Measurements from ENCODE around the gene TRMT10B.
"Not testable (repeated sequence)": the region's sequence is repeated elsewhere in the genome, so short reads cannot be mapped to it uniquely, and the experiment has no call there.

The TRMT10B gene

DNA sequence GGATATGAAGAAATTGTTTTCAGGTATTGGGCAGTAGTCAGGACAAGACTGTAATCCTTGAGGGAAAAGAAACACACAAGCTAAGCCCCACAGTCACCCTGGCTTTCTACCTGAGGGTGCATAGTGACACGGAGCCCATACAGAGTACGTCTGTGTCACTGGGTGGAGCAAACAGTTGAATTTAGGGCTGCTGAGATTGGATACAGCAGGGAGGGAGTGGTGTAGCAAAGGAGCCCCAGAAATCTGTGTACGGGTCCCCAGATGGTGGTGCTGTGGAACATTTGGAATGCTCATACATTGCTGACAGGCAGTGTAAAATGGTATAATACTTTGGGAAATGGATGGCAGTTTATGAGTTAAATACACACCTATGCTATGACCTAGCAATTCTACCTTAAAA is 5.1 kb downstream of the TRMT10B start:
- Histone ChIP-seq H3K4me1 (no peaks in the 10 kb centered on the region), H3K27me3 (no peaks in the 10 kb centered on the region), H3K4me3 (ENCODE audit: low read depth, low read length) (no peak overlapping the region), H3K36me3 (no peaks in the 10 kb centered on the region), H3K9me3 (no peaks in the 10 kb centered on the region)
- TF ChIP-seq, protein P1, sequence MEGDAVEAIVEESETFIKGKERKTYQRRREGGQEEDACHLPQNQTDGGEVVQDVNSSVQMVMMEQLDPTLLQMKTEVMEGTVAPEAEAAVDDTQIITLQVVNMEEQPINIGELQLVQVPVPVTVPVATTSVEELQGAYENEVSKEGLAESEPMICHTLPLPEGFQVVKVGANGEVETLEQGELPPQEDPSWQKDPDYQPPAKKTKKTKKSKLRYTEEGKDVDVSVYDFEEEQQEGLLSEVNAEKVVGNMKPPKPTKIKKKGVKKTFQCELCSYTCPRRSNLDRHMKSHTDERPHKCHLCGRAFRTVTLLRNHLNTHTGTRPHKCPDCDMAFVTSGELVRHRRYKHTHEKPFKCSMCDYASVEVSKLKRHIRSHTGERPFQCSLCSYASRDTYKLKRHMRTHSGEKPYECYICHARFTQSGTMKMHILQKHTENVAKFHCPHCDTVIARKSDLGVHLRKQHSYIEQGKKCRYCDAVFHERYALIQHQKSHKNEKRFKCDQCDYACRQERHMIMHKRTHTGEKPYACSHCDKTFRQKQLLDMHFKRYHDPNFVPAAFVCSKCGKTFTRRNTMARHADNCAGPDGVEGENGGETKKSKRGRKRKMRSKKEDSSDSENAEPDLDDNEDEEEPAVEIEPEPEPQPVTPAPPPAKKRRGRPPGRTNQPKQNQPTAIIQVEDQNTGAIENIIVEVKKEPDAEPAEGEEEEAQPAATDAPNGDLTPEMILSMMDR (IDR thresholded peaks at IDR 0.05; ENCODE audit: low read depth, low read length) = no peak
- DNase-seq = no peak

DNA sequence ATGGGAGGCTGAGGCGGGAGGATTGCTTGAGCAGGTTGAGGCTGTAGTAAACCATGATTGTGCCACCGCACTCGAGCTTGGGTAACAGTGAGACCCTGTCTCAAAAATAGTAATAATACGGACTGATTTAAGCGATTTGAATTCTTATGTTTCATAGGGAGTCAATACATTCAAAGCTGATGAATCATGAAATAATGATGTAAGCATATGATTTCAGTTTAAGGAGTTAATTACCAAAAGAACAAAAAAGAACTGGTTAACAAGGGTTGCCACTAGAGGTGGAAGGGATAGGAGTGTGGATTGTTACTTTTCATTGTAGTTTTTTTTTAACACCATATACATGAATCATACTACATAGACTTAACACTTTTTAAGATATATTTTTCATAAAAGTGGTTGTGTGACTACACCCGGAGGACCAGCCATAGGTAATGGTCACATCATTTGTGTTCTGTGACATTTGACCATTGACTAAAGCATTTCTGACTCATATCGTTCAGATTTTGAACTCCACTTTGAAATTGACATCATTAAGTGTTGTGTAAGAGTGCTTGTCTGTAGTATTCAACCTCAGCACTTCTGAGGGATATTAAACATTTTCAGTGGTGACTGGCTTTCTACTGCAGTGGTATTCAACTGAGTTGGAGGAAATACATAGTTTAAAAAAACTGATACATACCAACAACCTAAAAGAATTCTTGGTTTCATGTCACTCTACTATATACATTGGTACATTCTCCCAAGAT is 7.0 kb downstream of the TRMT10B start:
- H3K9me3 ChIP-seq = no peaks in the 10 kb centered on the region
- no peaks in the 10 kb centered on the region for H3K4me1 ChIP-seq
- DNase-seq = no peak
- H3K27me3 ChIP-seq = no peaks in the 10 kb centered on the region
- no peak overlapping the region for H3K4me3 ChIP-seq (ENCODE audit: low read depth, low read length)
- TF ChIP-seq, protein P1 (IDR thresholded peaks at IDR 0.05; ENCODE audit: low read depth, low read length) = no peak
- H3K36me3 ChIP-seq = no peaks in the 10 kb centered on the region; the same call in 1 of the 2 replicates

DNA sequence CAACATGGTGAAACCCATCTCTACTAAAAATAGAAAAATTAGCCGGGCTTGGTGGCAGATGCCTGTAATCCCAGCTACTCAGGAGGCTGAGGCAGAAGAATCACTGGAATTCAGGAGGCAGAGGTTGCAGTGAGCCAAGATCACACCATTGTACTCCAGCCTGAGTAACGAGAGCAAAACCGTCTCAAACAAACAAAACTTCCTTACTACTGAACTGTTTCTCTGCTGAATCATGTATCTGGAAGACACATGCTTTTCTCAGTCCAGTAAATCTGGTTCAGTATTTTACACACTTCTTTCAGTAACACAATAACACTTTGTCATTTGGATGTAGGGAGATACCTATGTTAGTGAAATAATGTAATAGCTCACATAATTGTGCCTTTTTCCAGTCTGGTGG is 7.9 kb downstream of the TRMT10B start:
- Histone ChIP-seq H3K36me3 (no peaks in the 10 kb centered on the region; the same call in 1 of the 2 replicates), H3K9me3 (no peaks in the 10 kb centered on the region), H3K4me3 (ENCODE audit: low read depth, low read length) (no peak overlapping the region), H3K27me3 (no peaks in the 10 kb centered on the region), H3K4me1 (no peaks in the 10 kb centered on the region)
- DNase-seq = no peak
- TF ChIP-seq, protein P1 (IDR thresholded peaks at IDR 0.05; ENCODE audit: low read depth, low read length) = no peak

DNA sequence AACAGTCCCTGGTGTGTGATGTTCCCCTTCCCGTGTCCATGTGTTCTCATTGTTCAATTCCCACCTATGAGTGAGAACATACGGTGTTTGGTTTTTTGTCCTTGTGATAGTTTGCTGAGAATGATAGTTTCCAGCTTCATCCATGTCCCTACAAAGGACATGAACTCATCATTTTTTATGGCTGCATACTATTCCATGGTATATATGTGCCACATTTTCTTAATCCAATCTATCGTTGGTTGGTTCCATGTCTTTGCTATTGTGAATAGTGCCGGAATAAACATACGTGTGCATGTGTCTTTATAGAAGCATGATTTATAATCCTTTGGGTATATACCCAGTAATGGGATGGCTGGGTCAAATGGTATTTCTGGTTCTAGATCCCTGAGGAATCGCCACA is 11.7 kb downstream of the TRMT10B start:
- not testable (repeated sequence) for H3K36me3 ChIP-seq; H3K9me3 ChIP-seq; DNase-seq; H3K4me1 ChIP-seq; H3K27me3 ChIP-seq; H3K4me3 ChIP-seq (ENCODE audit: low read depth, low read length)

DNA sequence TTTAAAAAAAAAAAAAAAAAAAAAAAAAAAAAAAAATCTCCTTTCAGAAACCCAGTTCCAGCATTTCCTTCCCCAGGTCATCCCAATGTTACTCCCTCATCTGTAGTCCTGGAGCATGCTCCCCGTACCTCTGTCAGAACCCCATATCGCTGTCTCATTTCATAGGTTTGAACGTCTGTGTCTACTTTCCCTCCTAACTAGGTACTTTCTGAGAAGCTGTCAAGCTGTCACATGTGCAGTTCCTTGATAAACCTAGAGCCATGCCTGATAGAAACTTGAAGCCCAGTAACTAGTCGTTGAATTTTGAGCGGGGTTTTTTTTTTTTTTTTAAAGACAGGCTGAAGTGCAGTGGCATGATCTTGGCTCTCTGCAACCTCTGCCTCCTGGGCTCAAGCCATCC is 15.7 kb downstream of the TRMT10B start:
- TF ChIP-seq, protein P1 (IDR thresholded peaks at IDR 0.05; ENCODE audit: low read depth, low read length) = no peak
- Histone ChIP-seq H3K27me3 (no peaks in the 10 kb centered on the region), H3K36me3 (peaks cover 12% of the 10 kb centered on the region), H3K4me1 (no peaks in the 10 kb centered on the region), H3K4me3 (ENCODE audit: low read depth, low read length) (no peak overlapping the region), H3K9me3 (no peaks in the 10 kb centered on the region)
- no peak for DNase-seq

DNA sequence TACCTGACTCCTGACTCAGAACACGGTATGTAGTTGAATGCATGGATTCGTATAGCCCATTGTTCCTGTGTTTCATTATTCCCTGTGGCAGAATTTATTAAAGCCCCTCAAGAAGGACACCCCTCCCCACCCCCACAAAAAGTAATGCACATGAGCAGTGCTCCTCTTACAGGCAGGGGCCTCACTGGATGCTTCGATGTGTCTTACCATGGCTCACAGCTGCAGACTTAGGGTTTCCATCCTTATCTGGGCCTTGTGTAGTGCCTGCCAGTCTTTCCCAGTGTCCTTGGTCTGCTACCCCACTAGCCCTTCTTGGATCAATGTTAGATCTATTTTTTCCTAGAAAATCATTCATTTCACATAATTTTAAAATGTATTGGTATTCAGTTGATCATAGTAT is 16.4 kb downstream of the TRMT10B start:
- Histone ChIP-seq H3K9me3 (no peaks in the 10 kb centered on the region), H3K4me1 (no peaks in the 10 kb centered on the region), H3K4me3 (ENCODE audit: low read depth, low read length) (no peak overlapping the region), H3K27me3 (no peaks in the 10 kb centered on the region), H3K36me3 (peaks cover 15% of the 10 kb centered on the region)
- no peak for DNase-seq
- TF ChIP-seq, protein P1 (IDR thresholded peaks at IDR 0.05; ENCODE audit: low read depth, low read length) = no peak
